Skeletal muscle tissue (tissue), 4 donors: Measurements from ENCODE around the gene FXYD6. TPM values are rescaled to one million over a fixed set of nuclear protein-coding genes. Genes with fewer than 3 reads are reported as not detected.
A peak's percentile ranks its signal among the peaks of the same experiment; 100 is the strongest.

Experiments
- H3K27ac ChIP-seq: one replicate; pipeline ENCODE4 v1.7.0; 2013; ENCODE audit warnings: mild to moderate bottlenecking, low read depth, low read length, inconsistent platforms
- H3K27me3 ChIP-seq, 3 donors: one replicate each; pipeline ENCODE4 v1.7.0; 2013; ENCODE audit warnings: low read length in 3 of 3; ENCODE audit not compliant: control insufficient read depth in 3 of 3, insufficient read depth in 3 of 3
- H3K36me3 ChIP-seq, 3 donors: one replicate each; pipeline ENCODE4 v1.7.0; 2013; ENCODE audit warnings: low read length in 3 of 3; ENCODE audit not compliant: control insufficient read depth in 3 of 3, insufficient read depth in 3 of 3
- H3K4me1 ChIP-seq, 3 donors: one replicate each; pipeline ENCODE4 v1.7.0; 2013; ENCODE audit warnings: low read length in 3 of 3, mild to moderate bottlenecking in 3 of 3; ENCODE audit not compliant: control insufficient read depth in 3 of 3, insufficient read depth in 3 of 3
- H3K4me3 ChIP-seq, 3 donors: one replicate each; pipeline ENCODE4 v1.7.0; 2013; ENCODE audit warnings: low read length in 3 of 3
- H3K9ac ChIP-seq, 3 donors: one replicate each; pipeline ENCODE4 v1.7.0; 2013; ENCODE audit warnings: low read length in 3 of 3, mild to moderate bottlenecking in 3 of 3, moderate library complexity in 2 of 3, low read depth in 1 of 3
- H3K9me3 ChIP-seq, 3 donors: one replicate each; pipeline ENCODE4 v1.7.0; 2013; ENCODE audit warnings: low read length in 3 of 3; ENCODE audit not compliant: control insufficient read depth in 3 of 3
- total RNA-seq: library from RNA; depleted of rRNA; stranded (reverse); fragments of >200 nt; gene quantifications from one replicate; pipeline ENCODE4 v1.2.3, GENCODE V29; 2014
- donor health status: Osteomylitis.

The FXYD6 gene
- total RNA-seq, 1 donor from 2014 or later, result 23.5 TPM

- H3K9ac ChIP-seq, result no peak overlapping the region
- H3K4me1 ChIP-seq, result peaks cover 0 to 5% (median 3%) of the 10 kb centered on the region in 3 donors
- H3K27me3 ChIP-seq, result peaks cover 0 to 46% (median 22%) of the 10 kb centered on the region in 3 donors
- H3K9me3 ChIP-seq, result no peaks in the 10 kb centered on the region
- no peak overlapping the region for H3K27ac ChIP-seq
- no peak overlapping the region for H3K4me3 ChIP-seq
- no peaks in the 10 kb centered on the region for H3K36me3 ChIP-seq
Observed at GRCh38 chr11:117910941-117911655, 34.6 kb upstream of the FXYD6 start.

GRCh38 chr11:117910525-117910924, 34.1 kb upstream of the FXYD6 start:
- no peak overlapping the region for H3K9ac ChIP-seq

GRCh38 chr11:117909611-117910382, 33.3 kb upstream of the FXYD6 start:
- H3K4me3 ChIP-seq, result no peak overlapping the region
- no peak overlapping the region for H3K9ac ChIP-seq
- H3K27ac ChIP-seq, result no peak overlapping the region
- peaks cover 0 to 5% (median 3%) of the 10 kb centered on the region in 3 donors for H3K4me1 ChIP-seq
- H3K36me3 ChIP-seq, result no peaks in the 10 kb centered on the region
- no peaks in the 10 kb centered on the region for H3K9me3 ChIP-seq
- peaks cover 0 to 47% (median 17%) of the 10 kb centered on the region in 3 donors for H3K27me3 ChIP-seq

More at GRCh38 chr11:117910525-117910924, 34.1 kb upstream of the FXYD6 start:
- no peak overlapping the region for H3K4me3 ChIP-seq
- peaks cover 0 to 44% (median 17%) of the 10 kb centered on the region in 3 donors for H3K27me3 ChIP-seq
- H3K4me1 ChIP-seq, result peaks cover 0 to 5% (median 3%) of the 10 kb centered on the region in 3 donors
- no peak overlapping the region for H3K27ac ChIP-seq
- H3K36me3 ChIP-seq, result no peaks in the 10 kb centered on the region
- no peaks in the 10 kb centered on the region for H3K9me3 ChIP-seq

GRCh38 chr11:117908959-117909610, 32.6 kb upstream of the FXYD6 start:
- H3K4me1 ChIP-seq, result peaks cover 0 to 5% (median 3%) of the 10 kb centered on the region in 3 donors

GRCh38 chr11:117908109-117908895, 31.8 kb upstream of the FXYD6 start:
- no peaks in the 10 kb centered on the region for H3K9me3 ChIP-seq
- peaks cover 0 to 5% (median 3%) of the 10 kb centered on the region in 3 donors for H3K4me1 ChIP-seq
- peaks cover 0 to 41% (median 17%) of the 10 kb centered on the region in 3 donors for H3K27me3 ChIP-seq
- H3K9ac ChIP-seq, result no peak overlapping the region
- no peaks in the 10 kb centered on the region for H3K36me3 ChIP-seq
- H3K27ac ChIP-seq, result no peak overlapping the region
- H3K4me3 ChIP-seq, result no peak overlapping the region

More at GRCh38 chr11:117908959-117909610, 32.6 kb upstream of the FXYD6 start:
- H3K27me3 ChIP-seq, result peaks cover 0 to 45% (median 17%) of the 10 kb centered on the region in 3 donors
- H3K9ac ChIP-seq, result no peak overlapping the region
- no peak overlapping the region for H3K4me3 ChIP-seq
- no peaks in the 10 kb centered on the region for H3K36me3 ChIP-seq
- H3K27ac ChIP-seq, result no peak overlapping the region
- no peaks in the 10 kb centered on the region for H3K9me3 ChIP-seq

- Histone ChIP-seq H3K9me3 (no peaks in the 10 kb centered on the region), H3K4me3 (peak overlapping the region in 1 of 3 donors; percentile 29), H3K27ac (no peak overlapping the region), H3K36me3 (no peaks in the 10 kb centered on the region), H3K27me3 (peaks cover 0 to 35% (median 16%) of the 10 kb centered on the region in 3 donors), H3K9ac (no peak overlapping the region), H3K4me1 (peaks cover 0 to 5% (median 3%) of the 10 kb centered on the region in 3 donors)
Observed at GRCh38 chr11:117907276-117908108, 31.0 kb upstream of the FXYD6 start.

GRCh38 chr11:117906710-117907109, 30.3 kb upstream of the FXYD6 start:
- Histone ChIP-seq H3K9ac (no peak overlapping the region), H3K27me3 (peaks cover 0 to 32% (median 12%) of the 10 kb centered on the region in 3 donors), H3K27ac (no peak overlapping the region)

GRCh38 chr11:117906126-117906525, 29.7 kb upstream of the FXYD6 start:
- Histone ChIP-seq H3K9ac (no peak overlapping the region), H3K4me3 (no peak overlapping the region), H3K27ac (no peak overlapping the region), H3K4me1 (peaks cover 0 to 5% (median 3%) of the 10 kb centered on the region in 3 donors), H3K27me3 (peaks cover 0 to 30% (median 6%) of the 10 kb centered on the region in 3 donors), H3K36me3 (no peaks in the 10 kb centered on the region), H3K9me3 (no peaks in the 10 kb centered on the region)

More at GRCh38 chr11:117906710-117907109, 30.3 kb upstream of the FXYD6 start:
- Histone ChIP-seq H3K36me3 (no peaks in the 10 kb centered on the region), H3K4me1 (peaks cover 0 to 5% (median 3%) of the 10 kb centered on the region in 3 donors), H3K9me3 (no peaks in the 10 kb centered on the region), H3K4me3 (no peak overlapping the region)
